T-helper 2 cell treated with Interferon-gamma antibody and Interleukin-4, amounts not matched to agents 100 ng/mL and 5 ng/mL, for 36 hours (primary cell): Measurements from ENCODE around the gene HRH3. TPM values are rescaled to one million over a fixed set of nuclear protein-coding genes. Genes with fewer than 3 reads are reported as not detected.

Experiments
- intact Hi-C: fragments of 100-400 bp; cut with micrococcal nuclease; formaldehyde crosslinking; loops from one replicate; pipeline ENCODE4 v1.15.1; 2023
- total RNA-seq: library from RNA; stranded (reverse); gene quantifications from 2 replicates; pipeline ENCODE4 v1.2.3, GENCODE V29; 2022

Gene HRH3
- total RNA-seq, 1 donor from 2014 or later = not detected

- intact Hi-C loops = no loop called here
These were observed 3.2 kb downstream of the HRH3 start for GRCh38 chr20:62216636-62217566.

GRCh38 chr20:62215991-62216635, 4.0 kb downstream of the HRH3 start:
- intact Hi-C loops = no loop called here

GRCh38 chr20:62215020-62215990, 4.8 kb downstream of the HRH3 start:
- intact Hi-C loops = no loop called here

GRCh38 chr20:62214067-62214466, 6.0 kb downstream of the HRH3 start:
- intact Hi-C loops = no loop called here

GRCh38 chr20:62212299-62212698, 7.8 kb downstream of the HRH3 start:
- intact Hi-C loops = no loop called here

GRCh38 chr20:62211769-62212288, 8.2 kb downstream of the HRH3 start:
- intact Hi-C loops = no loop called here

- intact Hi-C loops = no loop called here
These were observed 8.9 kb downstream of the HRH3 start for GRCh38 chr20:62211216-62211615.

GRCh38 chr20:62210496-62210855, 9.6 kb downstream of the HRH3 start:
- intact Hi-C loops = no loop called here

GRCh38 chr20:62209850-62210495, 10.1 kb downstream of the HRH3 start:
- intact Hi-C loops = no loop called here

GRCh38 chr20:62208795-62209755, 11.0 kb downstream of the HRH3 start:
- intact Hi-C loops = no loop called here

- intact Hi-C loops = no loop called here
These were observed 11.8 kb downstream of the HRH3 start for GRCh38 chr20:62208061-62208794.

- intact Hi-C loops = no loop called here
These were observed 13.7 kb downstream of the HRH3 start for GRCh38 chr20:62206388-62206775.

- intact Hi-C loops = no loop called here
These were observed 14.3 kb downstream of the HRH3 start for GRCh38 chr20:62205618-62206387.

- intact Hi-C loops = no loop called here
These were observed 16.6 kb downstream of the HRH3 start for GRCh38 chr20:62203378-62204030.

- intact Hi-C loops = no loop called here
These were observed 17.3 kb downstream of the HRH3 start for GRCh38 chr20:62202676-62203377.

- intact Hi-C loops = no loop called here
These were observed 18.0 kb downstream of the HRH3 start for GRCh38 chr20:62202083-62202395.
